Activated T-helper 9 cell treated with anti-CD3 and anti-CD28 coated beads, Interleukin-2, amount 50 U/mL, for 16 hours (primary cell): ENCODE data around the gene CELSR1.
"Not testable (repeated sequence)": the region's sequence is repeated elsewhere in the genome, so short reads cannot be mapped to it uniquely, and the experiment has no call there.

ENCODE experiments used
- DNase-seq: peaks from one replicate; pipeline ENCODE4 v3.0.0-alpha.2; 2020; ENCODE audit warnings: low read depth

The CELSR1 gene

DNA sequence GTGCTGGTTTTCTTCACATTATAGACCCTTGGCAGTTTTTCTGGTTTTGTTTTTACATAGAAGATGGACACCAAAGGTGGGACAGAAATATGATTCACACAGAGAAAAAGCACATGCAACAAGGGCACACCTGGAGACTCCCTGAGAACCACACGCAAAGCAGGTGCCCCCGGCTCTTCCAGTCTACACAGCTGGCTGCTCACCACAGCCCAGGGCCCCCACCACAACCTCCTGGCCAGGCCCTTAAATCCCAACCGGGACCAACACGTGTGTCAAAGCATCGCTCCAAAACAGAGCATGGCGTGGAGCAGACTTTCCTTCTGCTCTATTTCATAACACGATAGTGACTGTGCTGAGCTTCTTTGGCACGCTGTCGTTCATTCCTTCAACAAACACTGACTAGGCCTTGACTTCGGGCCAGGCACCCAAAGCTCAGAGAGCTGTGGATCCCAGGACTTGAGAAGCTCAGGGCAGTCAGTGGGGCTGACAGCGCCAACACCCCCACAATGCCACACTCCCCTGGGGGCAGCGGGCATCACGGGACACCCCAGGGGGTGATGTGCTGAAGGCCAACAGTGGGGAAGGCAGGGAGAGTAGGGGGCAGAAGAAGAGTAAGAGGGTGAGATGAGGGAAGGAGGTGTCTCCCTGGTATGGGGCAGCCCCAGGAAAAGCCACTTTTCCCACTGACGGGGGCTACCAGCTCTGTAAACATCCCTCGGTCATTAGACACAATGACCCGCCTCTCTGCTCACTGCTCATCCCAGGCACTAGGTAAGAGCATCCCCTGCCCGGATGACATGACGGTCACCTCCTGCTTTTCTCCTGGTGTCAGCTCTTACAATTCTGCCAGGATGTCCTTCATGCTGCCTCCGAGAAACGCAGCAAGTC, 26.0 kb downstream of the CELSR1 start:
- DNase-seq = no peak

DNA sequence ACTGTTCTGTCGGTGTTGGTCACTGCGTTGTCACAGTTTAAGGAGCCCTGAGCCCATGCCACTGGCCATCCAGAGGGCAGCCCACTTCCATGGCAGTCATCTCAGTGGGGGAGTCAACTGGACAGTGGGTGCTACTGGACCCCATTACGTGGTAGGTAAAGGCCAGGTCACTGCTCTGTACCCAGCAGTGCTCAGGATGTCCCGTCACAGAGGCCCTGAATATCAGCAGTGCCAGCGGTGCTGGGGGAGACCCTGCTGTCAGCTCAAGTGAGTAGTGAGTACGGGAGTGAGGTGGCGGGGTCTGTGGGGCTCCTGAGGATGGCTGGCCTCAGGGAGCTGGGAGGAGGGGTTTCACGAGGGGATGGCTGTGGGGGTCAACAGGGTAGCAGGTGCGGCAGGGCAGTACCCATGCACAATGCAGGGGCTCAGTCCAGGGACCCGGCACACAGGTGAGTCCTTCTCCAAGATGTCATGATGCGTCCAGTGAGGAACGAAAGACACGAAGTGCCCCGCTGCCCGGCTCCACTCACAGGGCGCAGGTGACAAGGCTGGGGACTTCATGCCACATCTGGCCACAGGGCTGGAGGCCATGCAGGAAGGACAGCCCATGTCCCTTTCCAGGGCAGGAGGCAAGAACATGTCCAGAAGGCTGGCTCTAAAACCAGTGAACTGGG, 27.9 kb downstream of the CELSR1 start:
- no peak for DNase-seq

DNA sequence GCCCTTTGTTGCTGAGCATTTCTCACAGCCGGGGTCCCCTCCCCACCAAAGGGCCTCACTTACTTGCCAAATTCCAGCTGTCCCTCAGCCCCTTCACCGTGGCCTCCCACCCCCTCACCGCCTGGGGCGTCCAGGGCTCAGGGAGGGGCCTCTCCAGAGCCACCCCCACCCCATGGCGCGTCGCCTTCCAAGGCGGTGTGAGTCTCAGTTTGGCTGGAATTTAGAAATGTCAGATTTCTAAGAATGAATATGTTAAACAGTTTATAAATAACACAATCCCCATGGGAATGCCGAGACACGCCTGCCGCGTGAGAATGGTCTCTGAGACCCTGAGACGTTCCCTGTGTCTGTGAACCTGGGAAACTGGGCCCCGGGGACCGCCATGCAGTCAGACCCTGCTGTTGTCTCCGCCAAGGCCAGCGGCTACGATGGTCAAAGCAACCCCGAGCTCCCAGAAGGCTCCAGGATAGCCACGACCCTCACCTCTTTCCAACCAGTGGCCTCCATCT, 28.9 kb downstream of the CELSR1 start:
- no peak for DNase-seq

DNA sequence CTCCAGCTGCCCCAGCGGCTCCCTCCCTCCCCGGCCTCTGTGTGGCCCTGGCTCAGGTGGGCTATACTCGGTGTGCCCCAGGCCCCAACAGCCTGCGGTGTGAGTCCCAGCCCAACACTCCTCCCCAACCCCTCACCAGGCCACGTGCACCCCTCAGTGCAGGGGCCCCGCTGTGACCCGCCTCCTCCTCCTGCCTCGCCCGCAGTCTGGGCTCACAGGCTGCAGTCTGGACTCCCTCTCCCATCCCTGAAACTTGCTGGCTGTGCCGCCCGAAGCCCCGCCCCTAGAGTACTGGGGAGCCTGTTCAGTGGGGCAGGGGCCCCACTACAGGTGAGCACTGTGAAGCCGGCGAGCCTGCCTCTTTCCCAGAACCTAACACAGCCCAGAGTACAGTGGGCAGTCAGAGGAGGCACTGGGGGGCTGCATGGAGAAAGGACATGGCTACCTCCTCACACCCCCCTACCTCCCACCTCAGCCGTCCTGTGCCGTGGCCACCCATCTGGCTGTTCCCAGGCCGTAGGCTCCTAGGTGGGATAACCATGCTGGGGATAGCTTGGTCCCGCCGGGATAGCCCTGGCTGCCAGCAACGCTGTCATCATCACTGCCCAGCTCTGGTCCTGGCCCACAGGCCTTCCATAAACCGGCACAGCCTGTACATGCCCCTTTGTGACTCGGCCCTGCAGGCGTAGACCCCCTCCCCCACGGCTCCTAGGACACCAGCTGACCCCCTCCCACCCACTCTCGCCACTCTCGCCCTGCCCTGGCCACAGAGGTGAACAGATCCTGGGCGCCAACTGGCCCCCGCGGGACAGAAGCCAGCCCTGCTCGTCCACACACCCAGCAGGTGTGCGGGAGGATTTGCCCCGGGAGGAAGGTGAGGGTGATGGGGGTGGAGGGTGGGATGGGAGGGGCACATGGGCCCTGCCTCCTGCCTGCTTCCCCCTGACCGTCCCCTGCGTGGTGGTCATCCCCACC, 29.7 kb downstream of the CELSR1 start:
- no peak for DNase-seq

DNA sequence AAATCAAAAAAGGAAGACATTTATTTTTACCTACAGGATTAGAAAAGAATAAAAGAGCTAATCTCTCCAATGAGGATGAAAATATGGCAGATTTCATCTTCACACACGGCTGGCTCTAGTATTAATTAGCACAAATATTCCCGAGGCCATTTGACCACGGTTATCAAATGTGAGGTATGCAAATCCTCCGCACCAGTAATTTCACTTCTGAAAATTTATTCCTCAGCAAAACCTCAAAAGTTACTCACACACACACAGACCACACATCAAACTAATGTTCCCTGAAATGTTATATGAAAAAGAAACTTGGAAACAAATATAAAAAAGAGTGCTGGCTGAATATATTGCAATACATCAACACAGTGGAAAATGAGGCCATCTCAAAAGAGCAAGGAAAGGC, 32.8 kb downstream of the CELSR1 start:
- DNase-seq = no peak

DNA sequence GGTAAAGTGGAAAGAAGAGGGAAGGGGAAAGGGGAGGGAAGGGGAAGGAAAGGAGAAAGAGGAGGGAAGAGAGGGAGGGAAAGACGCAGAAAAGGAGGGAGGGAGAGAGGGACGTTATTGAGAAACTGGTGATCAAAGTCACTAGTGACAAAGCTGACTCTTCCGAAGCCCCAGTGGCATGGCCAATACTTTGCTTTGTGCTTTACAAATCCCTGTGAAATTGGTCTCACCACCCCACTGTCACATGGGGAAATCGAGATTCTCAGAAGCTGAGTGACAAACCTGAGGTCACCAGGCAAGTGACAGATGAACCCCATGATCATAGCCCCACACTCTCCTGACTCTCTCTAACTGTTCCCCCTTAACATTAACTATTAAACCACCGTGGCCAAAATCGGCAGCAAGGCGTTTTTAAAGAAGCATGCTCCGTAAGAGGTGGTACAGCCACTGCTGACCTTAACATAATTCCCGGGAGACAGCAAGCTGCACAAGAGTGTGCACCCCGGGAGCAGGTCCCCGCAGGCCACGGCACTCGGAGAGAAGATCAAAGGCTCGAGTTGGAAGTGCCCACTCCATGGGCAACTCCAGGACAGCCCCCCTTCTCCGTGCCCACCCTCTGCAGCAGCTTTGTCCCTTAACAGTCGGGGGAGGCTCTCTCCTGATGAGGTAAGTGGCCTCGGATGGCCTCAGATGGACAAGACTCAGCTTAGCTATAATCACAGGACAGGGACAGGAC, 34.8 kb downstream of the CELSR1 start:
- no peak for DNase-seq

DNA sequence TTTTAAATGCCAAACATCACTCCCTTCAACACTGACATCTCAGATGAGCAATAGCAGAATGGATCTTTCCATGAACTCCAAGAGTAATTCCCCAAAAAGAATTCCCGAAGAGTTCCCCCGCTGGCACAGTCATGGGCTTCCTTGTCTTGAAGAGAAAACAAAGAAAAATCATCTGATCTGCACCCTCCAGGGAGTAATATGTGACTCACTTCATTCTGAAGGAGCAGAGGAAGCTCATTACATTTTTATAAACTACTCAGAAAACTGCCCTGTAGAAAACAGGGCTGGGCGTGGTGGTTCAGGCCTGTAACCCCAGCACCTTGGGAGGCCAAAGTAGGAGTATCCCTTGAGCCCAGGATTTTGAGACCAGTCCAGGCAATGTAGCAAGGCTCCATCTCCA, 35.7 kb downstream of the CELSR1 start:
- DNase-seq = no peak

DNA sequence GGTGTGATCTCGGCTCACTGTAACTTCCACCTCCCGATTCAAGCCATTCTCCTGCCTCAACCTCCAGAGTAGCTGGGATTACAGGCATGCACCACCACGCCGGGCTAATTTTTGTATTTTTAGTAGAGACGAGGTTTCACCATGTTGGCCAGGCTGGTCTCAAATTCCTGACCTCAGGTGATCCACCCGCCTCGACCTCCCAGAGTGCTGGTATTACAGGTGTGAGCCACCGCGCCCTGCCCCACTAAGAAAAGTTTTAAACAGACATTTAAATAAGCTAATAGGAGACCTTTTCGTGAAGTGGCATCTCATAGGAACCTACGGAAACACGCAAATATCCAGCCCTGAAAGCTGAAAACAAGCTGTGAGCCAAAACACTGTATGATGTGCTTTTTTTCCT, 36.2 kb downstream of the CELSR1 start:
- not testable (repeated sequence) for DNase-seq

DNA sequence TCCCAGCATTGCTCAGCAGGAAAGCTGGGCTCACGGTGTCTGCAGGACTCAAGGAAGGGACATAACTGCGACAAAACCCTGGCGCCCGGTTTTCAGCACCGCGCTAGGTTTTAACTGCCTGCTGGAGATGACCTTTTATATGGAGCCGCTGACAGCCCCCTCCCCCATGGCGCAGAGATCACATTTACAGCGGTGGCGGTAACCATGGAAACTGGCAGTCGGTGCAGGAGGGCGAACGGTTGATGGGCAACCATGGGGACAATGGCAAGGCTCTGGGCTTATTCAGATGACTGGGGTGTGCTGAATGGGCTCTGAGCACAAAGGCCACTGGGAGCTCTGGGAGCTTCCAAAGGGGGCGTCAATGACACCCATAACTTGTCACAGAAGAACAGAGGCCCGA, 37.2 kb downstream of the CELSR1 start:
- DNase-seq = no peak

DNA sequence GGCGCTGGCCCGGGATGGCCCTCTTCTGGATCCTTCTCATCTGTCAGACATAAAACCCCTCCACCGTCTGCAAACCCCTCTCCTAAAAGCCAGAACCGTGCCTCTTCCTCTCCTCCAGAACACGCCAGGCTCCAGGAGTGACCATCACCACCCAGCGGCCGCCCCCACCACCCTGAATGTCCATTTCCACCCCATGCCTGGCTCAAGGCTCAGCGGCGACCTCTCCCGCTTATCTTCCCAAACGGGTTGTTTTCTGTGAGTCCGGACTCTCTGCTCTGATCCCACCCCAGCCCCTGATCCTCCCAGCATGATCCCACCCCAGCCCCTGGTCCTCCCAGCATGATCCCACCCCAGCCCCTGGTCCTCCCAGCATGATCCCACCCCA, 37.6 kb downstream of the CELSR1 start:
- no peak for DNase-seq

DNA sequence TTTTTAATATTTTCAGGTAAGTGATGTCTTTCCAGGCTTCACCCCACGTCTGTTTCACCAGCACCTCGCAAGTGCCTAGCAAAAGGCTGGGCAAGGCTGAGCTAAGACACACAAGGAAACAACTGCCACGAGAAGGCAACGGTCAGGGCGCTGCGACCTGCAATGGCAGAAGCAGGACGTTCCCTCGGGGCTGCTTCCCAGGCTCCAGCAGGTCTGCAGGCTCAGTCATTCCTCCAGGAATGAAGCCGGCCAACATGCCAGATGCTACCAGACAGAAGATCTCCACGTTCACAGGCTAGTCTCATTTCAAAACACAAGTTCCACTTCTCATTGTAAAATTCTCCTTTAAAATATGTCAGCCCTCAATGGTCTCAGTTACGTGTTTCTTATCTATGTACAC, 45.5 kb downstream of the CELSR1 start:
- DNase-seq = no peak

DNA sequence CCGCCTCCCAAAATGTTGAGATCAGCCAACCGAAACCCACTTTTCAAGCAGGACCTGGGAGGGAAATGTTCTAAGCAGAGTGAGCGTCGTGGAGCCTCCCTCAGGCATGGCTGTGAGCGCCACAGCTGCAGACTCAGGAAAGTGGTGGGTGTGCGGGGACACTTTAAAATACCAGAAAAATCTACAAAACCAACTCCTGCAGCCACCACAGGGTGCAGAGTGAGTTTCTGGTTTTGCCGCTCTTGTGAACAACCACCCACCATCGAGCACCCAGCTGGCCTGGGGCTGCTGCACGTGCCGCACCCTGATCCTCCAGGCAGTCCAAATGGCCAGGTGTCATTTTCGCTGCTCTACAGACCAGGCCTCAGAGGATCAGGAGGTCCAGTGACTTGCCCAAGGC, 46.9 kb downstream of the CELSR1 start:
- DNase-seq = no peak

DNA sequence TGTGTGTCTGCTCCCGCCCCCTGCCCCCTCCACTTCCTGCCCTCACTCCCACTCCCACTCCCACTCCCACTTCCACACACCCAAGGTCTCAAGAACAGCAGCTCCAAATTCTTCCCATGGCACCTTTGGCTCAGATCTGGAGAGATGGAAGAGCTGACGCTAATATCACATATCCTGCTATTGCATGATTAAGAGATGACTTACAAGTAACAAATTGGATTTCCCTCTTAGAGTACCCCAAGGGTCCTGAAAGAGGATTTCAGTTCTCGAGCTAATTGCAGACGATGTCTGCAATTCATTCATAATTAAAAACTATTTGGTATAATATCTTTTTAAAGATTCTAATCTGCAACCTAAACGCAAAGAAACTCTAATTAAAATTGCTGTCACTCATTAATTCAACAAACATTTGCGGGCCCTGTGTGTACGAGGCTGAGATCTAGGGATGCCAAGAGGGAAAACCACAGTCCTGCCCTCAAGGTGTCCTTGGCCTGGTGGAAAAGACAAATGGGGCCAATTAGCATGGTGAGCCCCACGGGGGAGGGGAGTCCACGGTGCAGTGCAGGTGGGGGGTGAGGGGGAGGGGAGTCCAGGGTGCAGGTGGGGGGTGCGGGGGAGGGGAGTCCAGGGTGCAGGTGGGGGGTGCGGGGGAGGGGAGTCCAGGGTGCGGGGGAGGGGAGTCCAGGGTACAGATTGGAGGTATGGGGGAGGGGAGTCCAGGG, 50.3 kb downstream of the CELSR1 start:
- DNase-seq = no peak

DNA sequence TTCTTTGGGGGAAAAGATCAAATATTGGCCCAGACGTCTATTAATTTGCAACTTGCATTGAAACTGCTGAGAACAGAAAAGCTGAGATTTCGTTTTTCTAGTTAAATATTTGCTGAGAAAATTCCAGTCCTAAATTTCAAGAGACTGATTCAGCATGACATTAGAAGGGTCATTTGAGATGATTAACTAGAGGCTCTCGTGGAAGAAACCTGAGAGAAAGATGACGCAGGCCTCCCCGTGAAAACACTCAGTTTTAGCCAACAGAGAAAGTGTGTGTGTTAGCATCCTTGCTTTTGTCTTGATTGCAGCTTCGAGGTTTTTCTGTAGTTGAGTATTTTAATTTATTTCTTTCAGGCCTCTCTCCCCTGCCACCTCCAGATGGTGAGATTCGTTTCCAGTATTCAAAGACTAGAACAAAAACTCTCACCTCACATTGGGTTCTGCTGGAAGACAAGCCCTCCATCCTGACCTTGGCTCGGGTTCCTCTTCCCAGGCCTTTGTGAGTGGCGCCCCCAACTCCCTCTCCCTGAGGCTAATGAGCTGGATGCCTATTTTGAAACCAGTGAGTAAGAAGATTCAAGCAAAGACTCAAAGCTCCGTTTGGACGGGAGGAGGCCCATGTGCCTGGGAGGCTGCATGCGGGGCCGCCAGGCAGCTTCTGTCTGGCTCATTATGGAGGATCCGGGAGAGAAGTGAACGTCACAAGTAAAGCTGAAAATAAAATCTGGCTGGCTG, 52.4 kb downstream of the CELSR1 start:
- no peak for DNase-seq

DNA sequence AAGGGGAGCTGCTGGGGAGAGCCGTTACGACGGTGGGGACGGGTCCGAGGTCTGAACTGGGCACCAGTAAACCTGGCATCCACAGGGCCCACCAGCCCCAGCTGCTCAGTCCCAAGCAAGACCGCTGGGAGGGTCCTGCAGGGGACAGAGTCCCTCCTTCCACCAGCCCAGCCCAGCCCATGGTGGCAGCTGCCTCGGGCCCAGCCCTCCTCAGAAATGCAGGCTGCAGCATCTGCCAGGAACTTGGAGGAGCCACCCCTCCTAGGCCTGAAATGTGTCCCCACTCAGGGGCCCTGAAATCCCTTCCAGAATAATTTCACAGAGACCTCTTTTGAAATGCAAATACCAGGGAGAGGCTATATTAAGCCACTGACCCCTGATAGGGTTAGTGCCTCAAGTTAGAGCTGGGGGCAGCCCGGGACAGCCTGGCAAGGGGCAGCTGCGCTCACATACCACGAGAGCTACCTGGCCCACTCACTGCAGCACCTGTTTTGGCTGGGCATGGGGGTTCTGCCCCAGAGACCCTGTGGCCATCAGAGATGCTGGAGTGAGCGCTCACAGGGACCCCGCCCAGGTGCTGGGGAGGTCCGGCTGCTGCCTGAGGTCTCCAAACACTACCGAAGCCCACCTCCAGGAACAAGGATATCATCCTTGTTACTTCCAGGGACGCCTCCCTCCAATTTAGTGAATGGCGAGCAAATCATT, 53.1 kb downstream of the CELSR1 start:
- DNase-seq = no peak

DNA sequence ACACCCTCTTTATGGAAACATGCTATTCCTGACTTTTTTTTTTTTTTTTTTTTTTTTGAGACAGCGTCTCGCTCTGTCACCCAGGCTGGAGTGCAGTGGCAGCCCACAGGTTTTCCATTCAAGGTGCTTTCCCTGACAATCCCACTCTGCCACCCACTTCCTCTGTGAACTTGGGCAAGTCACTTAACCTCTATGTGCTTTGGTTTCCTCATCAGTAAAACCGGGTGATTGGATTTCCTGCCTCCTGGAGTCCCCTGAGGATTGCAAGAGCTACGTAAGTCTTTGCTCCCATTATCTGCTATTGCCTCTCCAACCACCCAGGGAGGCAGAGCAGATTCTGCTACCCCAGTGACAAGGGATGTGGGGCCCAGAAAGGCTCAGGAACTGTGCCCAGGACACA, 54.1 kb downstream of the CELSR1 start:
- DNase-seq = no peak

DNA sequence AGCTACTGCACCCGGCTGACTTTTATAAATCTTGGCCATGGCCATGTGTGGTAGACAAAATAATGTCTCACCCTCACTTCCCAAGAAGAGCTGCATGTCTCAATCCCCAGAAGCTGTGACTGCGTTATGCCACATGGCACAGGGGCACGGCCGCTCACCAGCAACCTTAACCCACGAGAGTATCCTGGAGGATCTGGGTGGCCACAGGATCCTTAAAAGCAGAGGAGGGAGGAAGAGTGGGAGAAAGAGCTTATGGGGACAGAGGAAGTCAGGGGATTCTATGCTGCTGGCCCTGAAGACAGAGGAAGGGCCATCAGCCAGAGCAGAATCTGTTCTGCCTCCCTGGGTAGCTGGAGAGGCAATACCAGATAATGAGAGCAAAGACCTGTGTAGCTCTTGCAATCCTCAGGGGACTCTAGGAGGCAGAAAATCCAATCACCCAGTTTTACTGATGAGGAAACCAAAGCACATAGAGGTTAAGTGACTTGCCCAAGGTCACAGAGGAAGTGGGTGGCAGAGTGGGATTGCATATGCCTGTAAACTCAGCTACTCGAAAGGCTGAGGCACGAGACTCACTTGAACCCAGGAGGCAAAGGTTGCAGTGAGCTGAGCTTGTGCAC, 55.3 kb downstream of the CELSR1 start:
- DNase-seq = no peak

DNA sequence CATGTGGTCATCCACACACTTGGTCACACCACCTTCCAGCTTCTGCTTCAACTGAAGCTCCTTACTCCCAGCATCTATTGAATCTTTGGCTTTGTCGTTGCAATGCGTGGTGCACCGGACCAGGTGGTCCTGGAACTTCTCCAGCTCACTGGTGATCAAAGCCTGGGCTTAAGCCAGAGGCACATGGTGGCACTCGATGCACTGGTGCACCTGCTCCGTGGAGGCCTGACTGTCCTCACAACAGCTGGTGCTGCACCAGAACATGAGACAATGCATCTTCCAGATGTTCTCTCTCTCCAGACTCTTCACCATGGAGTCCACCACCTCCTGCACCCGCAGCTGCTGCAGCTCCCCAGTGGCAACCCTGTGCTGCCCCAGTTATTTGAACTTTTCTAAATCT, 56.0 kb downstream of the CELSR1 start:
- DNase-seq = no peak

DNA sequence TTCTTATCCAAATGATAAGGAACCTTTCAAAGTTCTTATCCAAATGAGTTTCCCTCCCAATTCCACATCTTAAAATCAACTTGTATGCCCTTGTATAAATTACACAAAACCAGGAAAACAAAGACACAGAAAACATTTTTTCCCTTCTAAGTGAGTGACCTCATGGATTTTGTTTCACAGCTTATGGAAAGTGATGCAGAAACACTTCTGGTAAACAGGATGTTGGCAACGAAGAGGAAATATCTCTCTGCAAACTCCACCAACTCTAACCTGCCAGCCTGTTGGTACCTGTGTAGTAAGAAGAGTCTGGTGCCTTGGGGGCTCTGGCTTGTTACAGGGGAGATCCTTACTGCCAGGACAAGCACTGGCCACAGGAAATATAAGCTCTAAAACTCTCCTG, 57.0 kb downstream of the CELSR1 start:
- DNase-seq = no peak
